Activated CD4-positive, alpha-beta T cell treated with anti-CD3 and anti-CD28 coated beads, Interleukin-2, amount 10 ng/mL, durations not matched to agents 24 days and 14 days (primary cell): ENCODE results near the gene C20orf204. TPM values are rescaled to one million over a fixed set of nuclear protein-coding genes. Genes with fewer than 3 reads are reported as not detected.
A peak's percentile ranks its signal among the peaks of the same experiment; 100 is the strongest.

Experiments used
- DNase-seq: peaks from one replicate; pipeline ENCODE4 v3.0.0; 2022
- H3K27ac Mint-ChIP-seq: one replicate; pipeline ENCODE4 v1.8.0; 2022; ENCODE audit warnings: mild to moderate bottlenecking, mixed read lengths
- H3K27me3 Mint-ChIP-seq: one replicate; pipeline ENCODE4 v1.8.0; 2022; ENCODE audit warnings: mixed read lengths
- H3K36me3 Mint-ChIP-seq: one replicate; pipeline ENCODE4 v1.8.0; 2022; ENCODE audit warnings: low read depth, mild to moderate bottlenecking, mixed read lengths
- H3K4me1 Mint-ChIP-seq: one replicate; pipeline ENCODE4 v1.8.0; 2021; ENCODE audit warnings: mixed read lengths
- H3K4me3 Mint-ChIP-seq: one replicate; pipeline ENCODE4 v1.8.0; 2022; ENCODE audit warnings: mild to moderate bottlenecking, moderate library complexity, mixed read lengths
- H3K9me3 Mint-ChIP-seq: one replicate; pipeline ENCODE4 v1.8.0; 2021; ENCODE audit warnings: mixed read lengths
- intact Hi-C: fragments of 100-400 bp; cut with micrococcal nuclease; formaldehyde crosslinking; loops from one replicate; pipeline ENCODE4 v1.15.1; 2023
- total RNA-seq: library from RNA; stranded (reverse); gene quantifications from 2 replicates; pipeline ENCODE4 v1.2.3, GENCODE V29; 2022

The C20orf204 gene
- total RNA-seq, 1 donor from 2014 or later, result 6.8 TPM

GRCh38 chr20:64071341-64072332 lies 35.7 kb downstream of the C20orf204 start:
- Mint-ChIP-seq H3K9me3 (no peaks in the 10 kb centered on the region), H3K4me3 (no peak overlapping the region), H3K27ac (no peak overlapping the region), H3K27me3 (no peaks in the 10 kb centered on the region), H3K4me1 (peaks cover 14% of the 10 kb centered on the region), H3K36me3 (peaks cover 20% of the 10 kb centered on the region)
- no peak for DNase-seq
- intact Hi-C loops, result no loop called here

GRCh38 chr20:64072498-64073063 lies 36.6 kb downstream of the C20orf204 start:
- Mint-ChIP-seq H3K36me3 (peaks cover 18% of the 10 kb centered on the region), H3K4me1 (peaks cover 7% of the 10 kb centered on the region), H3K4me3 (no peak overlapping the region), H3K9me3 (no peaks in the 10 kb centered on the region), H3K27ac (peak overlapping the region; percentile 58), H3K27me3 (no peaks in the 10 kb centered on the region)
- no peak for DNase-seq
- intact Hi-C loops, result no loop called here

GRCh38 chr20:64073476-64074183 lies 37.6 kb downstream of the C20orf204 start:
- intact Hi-C loops, result no loop called here
- Mint-ChIP-seq H3K4me1 (peaks cover 5% of the 10 kb centered on the region), H3K9me3 (no peaks in the 10 kb centered on the region), H3K36me3 (peaks cover 21% of the 10 kb centered on the region), H3K27me3 (no peaks in the 10 kb centered on the region), H3K4me3 (no peak overlapping the region), H3K27ac (no peak overlapping the region)
- DNase-seq, result no peak

GRCh38 chr20:64074184-64074789 lies 38.3 kb downstream of the C20orf204 start:
- H3K4me3 Mint-ChIP-seq, result no peak overlapping the region
- H3K36me3 Mint-ChIP-seq, result peaks cover 23% of the 10 kb centered on the region
- no peaks in the 10 kb centered on the region for H3K9me3 Mint-ChIP-seq
- H3K4me1 Mint-ChIP-seq, result peaks cover 8% of the 10 kb centered on the region
- intact Hi-C loops, result no loop called here
- H3K27ac Mint-ChIP-seq, result no peak overlapping the region
- DNase-seq, result no peak
- H3K27me3 Mint-ChIP-seq, result no peaks in the 10 kb centered on the region

- no peaks in the 10 kb centered on the region for H3K27me3 Mint-ChIP-seq
- peaks cover 23% of the 10 kb centered on the region for H3K36me3 Mint-ChIP-seq
- intact Hi-C loops, result loop anchor here (5.0 kb wide), 1 partner anchor 553 kb away; the partner anchor contains the start of gene PPDPF
- H3K4me1 Mint-ChIP-seq, result peaks cover 8% of the 10 kb centered on the region
- H3K9me3 Mint-ChIP-seq, result no peaks in the 10 kb centered on the region
- H3K27ac Mint-ChIP-seq, result peak overlapping the region; percentile 41
- no peak for DNase-seq
- H3K4me3 Mint-ChIP-seq, result no peak overlapping the region
Measured at GRCh38 chr20:64074963-64075362, 39.0 kb downstream of the C20orf204 start.

- peaks cover 12% of the 10 kb centered on the region for H3K4me1 Mint-ChIP-seq
- intact Hi-C loops, result loop anchor here (5.0 kb wide), 1 partner anchor 553 kb away; the partner anchor contains the start of gene PPDPF
- H3K9me3 Mint-ChIP-seq, result no peaks in the 10 kb centered on the region
- H3K27ac Mint-ChIP-seq, result peak overlapping the region; percentile 41
- H3K27me3 Mint-ChIP-seq, result no peaks in the 10 kb centered on the region
- peaks cover 23% of the 10 kb centered on the region for H3K36me3 Mint-ChIP-seq
- no peak for DNase-seq
- H3K4me3 Mint-ChIP-seq, result no peak overlapping the region
Measured at GRCh38 chr20:64075556-64075955, 39.6 kb downstream of the C20orf204 start.

- DNase-seq, result no peak
- Mint-ChIP-seq H3K4me1 (peaks cover 14% of the 10 kb centered on the region), H3K4me3 (peak overlapping the region; percentile 95), H3K27me3 (no peaks in the 10 kb centered on the region), H3K36me3 (peaks cover 23% of the 10 kb centered on the region), H3K27ac (no peak overlapping the region), H3K9me3 (no peaks in the 10 kb centered on the region)
- intact Hi-C loops, result loop anchor here (5.0 kb wide), 1 partner anchor 554 kb away; the partner anchor contains the start of gene PPDPF
Measured at GRCh38 chr20:64076061-64076997, 40.3 kb downstream of the C20orf204 start.

- no peaks in the 10 kb centered on the region for H3K9me3 Mint-ChIP-seq
- peak overlapping the region; percentile 95 for H3K4me3 Mint-ChIP-seq
- peak overlapping the region; percentile 90 for H3K27ac Mint-ChIP-seq
- DNase-seq, result peak; percentile 86
- H3K4me1 Mint-ChIP-seq, result peaks cover 17% of the 10 kb centered on the region
- intact Hi-C loops, result loop anchor here (5.0 kb wide), 1 partner anchor 555 kb away; the partner anchor contains the start of gene PPDPF
- peaks cover 22% of the 10 kb centered on the region for H3K36me3 Mint-ChIP-seq
- H3K27me3 Mint-ChIP-seq, result peaks cover 5% of the 10 kb centered on the region
Measured at GRCh38 chr20:64077094-64077493, 41.1 kb downstream of the C20orf204 start.

- H3K36me3 Mint-ChIP-seq, result peaks cover 18% of the 10 kb centered on the region
- no peak for DNase-seq
- peaks cover 20% of the 10 kb centered on the region for H3K4me1 Mint-ChIP-seq
- H3K27ac Mint-ChIP-seq, result peak overlapping the region; percentile 90
- H3K27me3 Mint-ChIP-seq, result peaks cover 7% of the 10 kb centered on the region
- intact Hi-C loops, result loop anchor here (5.0 kb wide), 1 partner anchor 555 kb away; the partner anchor contains the start of gene PPDPF
- peak overlapping the region; percentile 95 for H3K4me3 Mint-ChIP-seq
- no peaks in the 10 kb centered on the region for H3K9me3 Mint-ChIP-seq
Measured at GRCh38 chr20:64077541-64077875, 41.5 kb downstream of the C20orf204 start.

- peaks cover 17% of the 10 kb centered on the region for H3K36me3 Mint-ChIP-seq
- peak; percentile 90 for DNase-seq
- H3K27me3 Mint-ChIP-seq, result peaks cover 8% of the 10 kb centered on the region
- peak overlapping the region; percentile 95 for H3K4me3 Mint-ChIP-seq
- peaks cover 23% of the 10 kb centered on the region for H3K4me1 Mint-ChIP-seq
- intact Hi-C loops, result loop anchor here (5.0 kb wide), 1 partner anchor 556 kb away; the partner anchor contains the start of gene PPDPF
- no peaks in the 10 kb centered on the region for H3K9me3 Mint-ChIP-seq
- peak overlapping the region; percentile 90 for H3K27ac Mint-ChIP-seq
Measured at GRCh38 chr20:64077876-64078551, 42.0 kb downstream of the C20orf204 start.

- Mint-ChIP-seq H3K27ac (peak overlapping the region; percentile 80), H3K4me3 (peak overlapping the region; percentile 95), H3K27me3 (peaks cover 10% of the 10 kb centered on the region), H3K9me3 (no peaks in the 10 kb centered on the region), H3K4me1 (peaks cover 27% of the 10 kb centered on the region), H3K36me3 (peaks cover 14% of the 10 kb centered on the region)
- intact Hi-C loops, result loop anchor here (1.0 to 5.0 kb wide), 2 partner anchors 13 to 557 kb away; partner anchors contain the start of gene PPDPF
- DNase-seq, result no peak
Measured at GRCh38 chr20:64078934-64079272, 42.9 kb downstream of the C20orf204 start.
